K562 (cell line): Measurements from ENCODE around the gene LATS1. TPM values are rescaled to one million over a fixed set of nuclear protein-coding genes. Genes with fewer than 3 reads are reported as not detected.
A peak's percentile ranks its signal among the peaks of the same experiment; 100 is the strongest.

Experiments used
- DEAF1 ChIP-seq: fragments of 450-650 bp; formaldehyde crosslinking; IDR thresholded peaks from 2 replicates; pipeline ENCODE4 v1.4.0; 2020; ENCODE audit warnings: mild to moderate bottlenecking, moderate library complexity
- E2F6 ChIP-seq, 2 experiments: IDR thresholded peaks; 2 replicates each; pipeline ENCODE4 v1.6.1; 2011; ENCODE audit warnings: borderline replicate concordance in 1 of 2, control low read depth in 1 of 2, low read depth in 1 of 2, low read length in 1 of 2, mild to moderate bottlenecking in 1 of 2, mixed read lengths in 1 of 2, moderate library complexity in 1 of 2; ENCODE audit not compliant: insufficient read depth in 1 of 2, insufficient read length in 1 of 2, poor library complexity in 1 of 2, severe bottlenecking in 1 of 2; ENCODE audit errors: extremely low read depth in 1 of 2
- ESRRB ChIP-seq: fragments of 250-450 bp; sonication (Bioruptor Pico); IDR thresholded peaks from 2 replicates; pipeline ENCODE4 v1.5.0; 2020; ENCODE audit warnings: mild to moderate bottlenecking, moderate library complexity, borderline replicate concordance
- FOXO4 ChIP-seq: fragments of 450-650 bp; formaldehyde crosslinking; IDR thresholded peaks from 2 replicates; pipeline ENCODE4 v1.4.0; 2020; ENCODE audit warnings: mild to moderate bottlenecking, moderate library complexity
- GMEB1 ChIP-seq: fragments of 250-450 bp; sonication (Bioruptor Pico); IDR thresholded peaks from 2 replicates; pipeline ENCODE4 v1.4.0; 2020; ENCODE audit warnings: mild to moderate bottlenecking
- KDM2B ChIP-seq: fragments of 250-450 bp; sonication (Bioruptor Pico); IDR thresholded peaks from 2 replicates; pipeline ENCODE4 v1.8.0; 2021; ENCODE audit warnings: mild to moderate bottlenecking, moderate library complexity
- KLF13 ChIP-seq: fragments of 450-650 bp; IDR thresholded peaks from 2 replicates; pipeline ENCODE4 v1.6.1; 2016; ENCODE audit warnings: missing genetic modification characterization, low read depth, mild to moderate bottlenecking, missing compliant biosample characterization, moderate library complexity, borderline replicate concordance
- NKRF ChIP-seq: fragments of 450-650 bp; IDR thresholded peaks from 2 replicates; pipeline ENCODE4 v1.6.1; 2016; ENCODE audit warnings: borderline replicate concordance
- RBFOX2 ChIP-seq: fragments of 200-400 bp; formaldehyde crosslinking; IDR thresholded peaks from 2 replicates; pipeline ENCODE4 v1.6.1; 2017; ENCODE audit warnings: low read depth, mild to moderate bottlenecking, low read length, moderate library complexity
- RBM22 ChIP-seq: fragments of 200-400 bp; formaldehyde crosslinking; IDR thresholded peaks from 2 replicates; pipeline ENCODE4 v1.6.1; 2018; ENCODE audit warnings: low read length, low read depth; ENCODE audit not compliant: poor library complexity, severe bottlenecking
- RNF219 ChIP-seq: fragments of 250-450 bp; sonication (Bioruptor Pico); IDR thresholded peaks from 2 replicates; pipeline ENCODE4 v1.5.0; 2022; ENCODE audit warnings: mild to moderate bottlenecking
- SIRT6 ChIP-seq: IDR thresholded peaks from one replicate; pipeline ENCODE4 v1.6.1; 2012; ENCODE audit warnings: low read depth, mild to moderate bottlenecking, control low read depth, inconsistent platforms, low read length, moderate library complexity
- ZFPM2 ChIP-seq: fragments of 250-450 bp; sonication (Bioruptor Pico); IDR thresholded peaks from 2 replicates; pipeline ENCODE4 v1.5.1; 2022; ENCODE audit warnings: mild to moderate bottlenecking
- ZKSCAN3 ChIP-seq: fragments of 250-450 bp; sonication (Bioruptor Pico); IDR thresholded peaks from 2 replicates; pipeline ENCODE4 v1.4.0; 2020
- ZNF263 ChIP-seq: sonication (generic); formaldehyde crosslinking; IDR thresholded peaks from 2 replicates; pipeline ENCODE4 v1.8.0; 2022; ENCODE audit warnings: mild to moderate bottlenecking, missing genetic modification reagents, borderline replicate concordance
- ZNF76 ChIP-seq: fragments of 250-450 bp; sonication (Bioruptor Pico); IDR thresholded peaks from 2 replicates; pipeline ENCODE4 v1.4.0; 2020; ENCODE audit warnings: mild to moderate bottlenecking, moderate library complexity, borderline replicate concordance
- polyA plus RNA-seq, 8 experiments: library from polyadenylated mRNA; depleted of rRNA in 4 of 8; stranded (reverse) in 5 of 8; unstranded in 3 of 8; fragments of >200 nt; fragmentation: Nextera tagmentation in 2 of 8; fragmentation: Illumina TruSeq in 1 of 8; extraction: Ambion mirVana in 2 of 8; extraction: Trizol in 1 of 8; gene quantifications; 2 replicates each; pipeline versions ENCODE4 v1.2.1 to v1.2.3, GENCODE V29; 2011 to 2014; ENCODE audit warnings: inconsistent platforms in 1 of 8, missing spikeins in 1 of 8
- total RNA-seq, 7 experiments: library from RNA; depleted of rRNA in 6 of 7; stranded (reverse); fragments of >200 nt in 6 of 7; fragmentation: Illumina TruSeq in 2 of 7; extraction: Trizol in 2 of 7; gene quantifications; 2 replicates each; pipeline versions ENCODE4 v1.2.1 to v1.2.3, GENCODE V29; 2011 to 2021; ENCODE audit warnings: low replicate concordance in 1 of 7

LATS1 gene
- total and polyA plus RNA-seq, 9 of the 15 experiments (the other 6 are each of a cell fraction or from before 2014, with no cell fraction given): 5.0 to 36.3 (median 18.4) TPM

GRCh38 chr6:149749594-149750135 is 31.8 kb upstream of the LATS1 start, which contains the start of gene PCMT1 (continued):
- no peak for TF ChIP-seq ESRRB (CRISPR knock-in tag)
- peak; percentile 38; the same call in 1 of the 2 replicates for TF ChIP-seq KLF13
- TF ChIP-seq RBFOX2: peak; percentile 89
- no peak for TF ChIP-seq RNF219 (CRISPR knock-in tag)
- TF ChIP-seq GMEB1 (CRISPR knock-in tag): peak; percentile 84
- 0 out of 2 replicates have a peak, but pooled peaks have one; percentile 64 for TF ChIP-seq ZNF263 (CRISPR knock-in tag)
- no peak for TF ChIP-seq SIRT6
- TF ChIP-seq FOXO4 (CRISPR knock-in tag): 0 out of 2 replicates have a peak, but pooled peaks have one; percentile 6
- TF ChIP-seq DEAF1: no peak
- TF ChIP-seq ZFPM2 (CRISPR knock-in tag): peak; percentile 82; the same call in 1 of the 2 replicates
- peak; percentile 35; the same call in 1 of the 2 replicates for TF ChIP-seq KDM2B
- TF ChIP-seq RBM22: peak; percentile 50
- TF ChIP-seq NKRF: peak; percentile 83
- no peak for TF ChIP-seq ZKSCAN3 (CRISPR knock-in tag)
- TF ChIP-seq E2F6 (IDR thresholded peaks at IDR 0.05; ENCODE audit: borderline replicate concordance in 1 of 2, extremely low read depth in 1 of 2, insufficient read depth in 1 of 2, insufficient read length in 1 of 2, low read depth in 1 of 2, low read length in 1 of 2, poor library complexity in 1 of 2, severe bottlenecking in 1 of 2): peak; percentile 74 to 89
- TF ChIP-seq ZNF76 (CRISPR knock-in tag): peak; percentile 65; the same call in 1 of the 2 replicates
